RWPE1 (cell line): ENCODE results near the gene PDCD2L.
"Not testable (repeated sequence)": the region's sequence is repeated elsewhere in the genome, so short reads cannot be mapped to it uniquely, and the experiment has no call there.

ENCODE experiments used
- CTCF ChIA-PET: fragments of 350-600 bp; sonication (Branson Sonifier 250); formaldehyde crosslinking; extraction: SDS; loops from one replicate; lab custom pipeline; 2021; lab: Yijun Ruan, JAX
- POLR2A ChIA-PET: fragments of 400-600 bp; formaldehyde crosslinking; extraction: SDS; loops from one replicate; lab custom pipeline; 2020; ENCODE audit warnings: antibody characterized with exemption; ENCODE audit not compliant: low non-redundant PET; lab: Yijun Ruan, JAX
- DNase-seq: peaks from one replicate; pipeline ENCODE4 v3.0.0; 2012; ENCODE audit warnings: low spot score
- H3K27ac ChIP-seq: fragments of 450-650 bp; 2 replicates; pipeline ENCODE4 v1.5.1; 2017
- CTCF ChIP-seq: fragments of 450-650 bp; conservative IDR thresholded peaks from 2 replicates; pipeline ENCODE4 v1.5.1; 2017; ENCODE audit warnings: low read depth, mild to moderate bottlenecking

PDCD2L gene

GRCh38 chr19:34397853-34398252, 6.3 kb upstream of the PDCD2L start:
- no peak for TF ChIP-seq CTCF
- ChIA-PET CTCF (interaction anchor here (0.6 kb wide), 1 partner anchor 608 kb away, joined by 3 read pairs; no protein-coding TSS in a partner anchor), POLR2A (no interaction called here)
- H3K27ac ChIP-seq, result no peak overlapping the region
- DNase-seq, result no peak

- TF ChIP-seq CTCF, result no peak
- ChIA-PET CTCF (interaction anchor here (0.6 kb wide), 1 partner anchor 298 kb away, joined by 6 read pairs; no protein-coding TSS in a partner anchor), POLR2A (no interaction called here)
- 0 out of 2 replicates have a peak overlapping the region, but pooled peaks have one; percentile 1 for H3K27ac ChIP-seq
- no peak for DNase-seq
Observed at GRCh38 chr19:34399886-34400285, 4.3 kb upstream of the PDCD2L start.

GRCh38 chr19:34400844-34401243, 3.4 kb upstream of the PDCD2L start:
- POLR2A ChIA-PET, DNase-seq: not testable (repeated sequence)
- H3K27ac ChIP-seq, result peak overlapping the region; percentile 41; the same call in 1 of the 2 replicates
- CTCF ChIA-PET, result interaction anchor here (0.7 kb wide), 1 partner anchor 16 kb away, joined by 3 read pairs; no protein-coding TSS in a partner anchor

GRCh38 chr19:34402074-34402600, 2.1 kb upstream of the PDCD2L start:
- TF ChIP-seq CTCF, result no peak
- H3K27ac ChIP-seq, result peak overlapping the region; percentile 41; the same call in 1 of the 2 replicates
- ChIA-PET POLR2A (no interaction called here), CTCF (no interaction called here)
- DNase-seq, result no peak

- no peak for TF ChIP-seq CTCF
Observed at GRCh38 chr19:34403784-34404108, 453 bp upstream of the PDCD2L start.

GRCh38 chr19:34405892-34406660, 1.9 kb downstream of the PDCD2L start:
- POLR2A ChIA-PET, result interaction anchor here (0.6 kb wide), 1 partner anchor 277 kb away, joined by 3 read pairs; no protein-coding TSS in a partner anchor
- TF ChIP-seq CTCF, result no peak
- CTCF ChIA-PET, result interaction anchor here (0.6 kb wide), 1 partner anchor 280 kb away, joined by 4 read pairs; no protein-coding TSS in a partner anchor

More at GRCh38 chr19:34403784-34404108, 453 bp upstream of the PDCD2L start:
- no peak for DNase-seq
- POLR2A ChIA-PET, result no interaction called here
- CTCF ChIA-PET, result no interaction called here
- H3K27ac ChIP-seq, result peak overlapping the region; percentile 55

More at GRCh38 chr19:34405892-34406660, 1.9 kb downstream of the PDCD2L start:
- no peak for DNase-seq
- no peak overlapping the region for H3K27ac ChIP-seq
